ENCODE measurements around the gene DIS3L2. TPM values are rescaled to one million over a fixed set of nuclear protein-coding genes. Genes with fewer than 3 reads are reported as not detected.
"Not testable (repeated sequence)": the region's sequence is repeated elsewhere in the genome, so short reads cannot be mapped to it uniquely, and the experiment has no call there.

Gene DIS3L2
- total RNA-seq, 4 donors from 2014 or later = 12.8 to 27.3 (median 16.8) TPM

DNA sequence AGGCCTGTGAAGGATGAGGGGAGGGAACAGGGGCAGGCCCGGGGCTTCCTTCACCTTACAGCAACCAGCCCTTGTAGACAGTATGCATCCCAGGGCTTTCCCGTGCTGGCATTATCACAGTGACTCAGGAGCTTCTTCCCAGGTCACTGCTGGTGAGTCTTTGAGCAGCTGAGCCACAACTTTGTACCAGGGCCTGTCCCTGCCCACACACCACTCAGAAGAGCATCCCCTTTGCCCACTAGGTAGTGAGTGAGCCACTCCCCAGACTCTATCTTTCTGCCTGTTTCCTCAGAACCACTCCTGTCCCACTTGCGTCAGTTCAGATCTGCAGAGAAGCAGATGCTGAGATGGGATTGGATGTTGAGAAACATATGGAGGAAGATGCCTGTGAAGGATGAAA is 347.5 kb downstream of the DIS3L2 start:
- ATAC-seq (no peak), DNase-seq (no peak)
- in situ Hi-C loops (cut with MboI; ENCODE audit: low sequenced_read_pairs in 4 of 4) = loop anchor here in 1 of 4 donors (25.0 kb wide), 1 partner anchor 397 kb away; no protein-coding TSS in a partner anchor
- no peak overlapping the region for H3K27ac ChIP-seq
- H3K27me3 ChIP-seq = no peaks in the 10 kb centered on the region
- no peak overlapping the region for H3K4me3 ChIP-seq
- H3K4me1 ChIP-seq = no peaks in the 10 kb centered on the region
- no peak for TF ChIP-seq POLR2A (IDR thresholded peaks at IDR 0.05)
- TF ChIP-seq, protein P1, sequence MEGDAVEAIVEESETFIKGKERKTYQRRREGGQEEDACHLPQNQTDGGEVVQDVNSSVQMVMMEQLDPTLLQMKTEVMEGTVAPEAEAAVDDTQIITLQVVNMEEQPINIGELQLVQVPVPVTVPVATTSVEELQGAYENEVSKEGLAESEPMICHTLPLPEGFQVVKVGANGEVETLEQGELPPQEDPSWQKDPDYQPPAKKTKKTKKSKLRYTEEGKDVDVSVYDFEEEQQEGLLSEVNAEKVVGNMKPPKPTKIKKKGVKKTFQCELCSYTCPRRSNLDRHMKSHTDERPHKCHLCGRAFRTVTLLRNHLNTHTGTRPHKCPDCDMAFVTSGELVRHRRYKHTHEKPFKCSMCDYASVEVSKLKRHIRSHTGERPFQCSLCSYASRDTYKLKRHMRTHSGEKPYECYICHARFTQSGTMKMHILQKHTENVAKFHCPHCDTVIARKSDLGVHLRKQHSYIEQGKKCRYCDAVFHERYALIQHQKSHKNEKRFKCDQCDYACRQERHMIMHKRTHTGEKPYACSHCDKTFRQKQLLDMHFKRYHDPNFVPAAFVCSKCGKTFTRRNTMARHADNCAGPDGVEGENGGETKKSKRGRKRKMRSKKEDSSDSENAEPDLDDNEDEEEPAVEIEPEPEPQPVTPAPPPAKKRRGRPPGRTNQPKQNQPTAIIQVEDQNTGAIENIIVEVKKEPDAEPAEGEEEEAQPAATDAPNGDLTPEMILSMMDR (IDR thresholded peaks at IDR 0.05 in 4 of 5, conservative IDR thresholded peaks at IDR 0.05 in 1 of 5) = no peak
- intact Hi-C loops (cut with DNase I; ENCODE audit: low total_unique reads) = no loop called here
- peaks cover 0 to under 1% of the 10 kb centered on the region in 2 donors for H3K36me3 ChIP-seq
- no peaks in the 10 kb centered on the region for H3K9me3 ChIP-seq

DNA sequence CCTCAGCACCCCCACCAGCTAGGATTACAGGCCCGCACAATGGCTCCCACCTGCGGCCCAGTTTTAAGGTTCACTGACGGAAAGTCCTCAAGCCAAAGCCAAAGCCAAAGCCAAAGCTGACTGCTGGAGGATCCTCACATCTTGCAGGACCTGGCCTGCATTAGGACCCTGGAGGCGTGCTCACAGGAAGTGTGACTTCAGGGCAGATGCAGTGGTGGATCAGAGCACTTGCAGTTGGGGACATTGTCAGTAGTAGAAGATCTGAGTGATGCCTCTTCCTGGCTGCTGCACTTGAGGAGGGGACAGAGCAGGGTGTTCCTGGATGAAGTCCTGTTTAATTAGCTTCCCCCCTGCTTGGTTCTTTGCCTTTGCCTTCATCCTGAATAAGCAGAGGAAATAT is 348.1 kb downstream of the DIS3L2 start:
- Histone ChIP-seq H3K36me3 (no peaks in the 10 kb centered on the region), H3K4me1 (peaks cover 0 to 5% of the 10 kb centered on the region in 2 donors), H3K9me3 (no peaks in the 10 kb centered on the region), H3K4me3 (no peak overlapping the region), H3K27me3 (no peaks in the 10 kb centered on the region), H3K27ac (no peak overlapping the region)
- ATAC-seq (no peak), DNase-seq (no peak)
- TF ChIP-seq, protein P1 (IDR thresholded peaks at IDR 0.05 in 4 of 5, conservative IDR thresholded peaks at IDR 0.05 in 1 of 5) = no peak
- TF ChIP-seq POLR2A (IDR thresholded peaks at IDR 0.05) = no peak
- in situ Hi-C loops (cut with MboI; ENCODE audit: low sequenced_read_pairs in 4 of 4) (loop anchor here in 1 of 4 donors (25.0 kb wide), 1 partner anchor 397 kb away; no protein-coding TSS in a partner anchor), intact Hi-C loops (cut with DNase I; ENCODE audit: low total_unique reads) (no loop called here)

DNA sequence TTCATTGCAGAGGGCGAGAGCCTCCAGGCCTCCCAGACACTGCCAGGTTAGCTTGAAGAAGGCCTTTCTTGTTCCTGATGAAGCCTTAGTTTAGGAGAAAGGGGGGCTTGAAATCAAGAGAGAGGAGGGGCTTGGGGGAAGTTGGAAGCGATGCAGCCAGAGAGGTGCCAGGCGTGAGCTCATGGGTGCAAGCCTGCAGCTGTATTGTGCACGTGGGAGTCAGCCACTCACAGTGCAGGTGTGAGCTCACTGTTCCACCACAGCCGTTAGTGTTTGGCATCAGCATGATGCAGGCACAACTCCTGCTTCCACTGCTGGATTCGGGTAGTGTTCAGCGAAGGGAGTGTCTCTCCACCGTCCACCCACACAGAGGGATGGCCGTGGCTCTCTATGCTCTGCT is 348.6 kb downstream of the DIS3L2 start:
- Histone ChIP-seq H3K27me3 (no peaks in the 10 kb centered on the region), H3K36me3 (no peaks in the 10 kb centered on the region), H3K27ac (no peak overlapping the region), H3K4me3 (no peak overlapping the region), H3K4me1 (peaks cover 5 to 11% of the 10 kb centered on the region in 2 donors), H3K9me3 (no peaks in the 10 kb centered on the region)
- TF ChIP-seq, protein P1 (IDR thresholded peaks at IDR 0.05 in 4 of 5, conservative IDR thresholded peaks at IDR 0.05 in 1 of 5) = no peak
- no peak for TF ChIP-seq POLR2A (IDR thresholded peaks at IDR 0.05)
- in situ Hi-C loops (cut with MboI; ENCODE audit: low sequenced_read_pairs in 4 of 4) (loop anchor here in 2 of 4 donors (10.0 to 25.0 kb wide), 2 partner anchors 385 to 398 kb away; partner anchors contain the start of gene NPPC (in 1 of the 2)), intact Hi-C loops (cut with DNase I; ENCODE audit: low total_unique reads) (loop anchor here (10.0 kb wide), 1 partner anchor 215 kb away; the partner anchor contains the start of genes CHRND and PRSS56)
- no peak for DNase-seq
- peak in 1 of 2 donors; percentile 7 for ATAC-seq

DNA sequence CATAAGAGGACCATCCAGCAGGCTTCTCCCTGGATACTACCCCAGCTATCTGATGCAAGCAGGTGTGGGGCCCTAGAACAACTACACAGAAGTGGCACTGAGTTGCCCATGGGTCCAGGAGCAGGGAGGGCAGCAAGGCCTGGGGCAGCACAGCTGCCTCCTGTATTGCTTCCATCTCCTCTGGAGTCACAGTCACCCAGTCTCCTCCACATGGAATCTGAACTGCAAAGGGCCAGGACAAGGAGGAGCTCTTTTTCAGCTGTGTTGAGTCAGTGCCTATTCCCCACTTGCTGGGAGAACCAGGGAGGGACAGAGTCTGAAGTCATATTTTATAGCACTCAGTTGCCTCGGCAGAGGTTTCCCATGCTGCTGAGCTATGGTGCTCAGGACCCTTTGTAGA is 349.2 kb downstream of the DIS3L2 start:
- DNase-seq = no peak
- Histone ChIP-seq H3K36me3 (no peaks in the 10 kb centered on the region), H3K4me1 (peaks cover 11 to 16% of the 10 kb centered on the region in 2 donors), H3K4me3 (no peak overlapping the region), H3K27me3 (no peaks in the 10 kb centered on the region), H3K9me3 (no peaks in the 10 kb centered on the region), H3K27ac (no peak overlapping the region)
- TF ChIP-seq, protein P1 (IDR thresholded peaks at IDR 0.05 in 4 of 5, conservative IDR thresholded peaks at IDR 0.05 in 1 of 5) = no peak
- TF ChIP-seq POLR2A (IDR thresholded peaks at IDR 0.05) = no peak
- intact Hi-C loops (cut with DNase I; ENCODE audit: low total_unique reads) = loop anchor here (10.0 kb wide), 1 partner anchor 214 kb away; the partner anchor contains the start of genes CHRND and PRSS56
- in situ Hi-C loops (cut with MboI; ENCODE audit: low sequenced_read_pairs in 4 of 4) = loop anchor here in 2 of 4 donors (10.0 to 25.0 kb wide), 2 partner anchors 386 to 398 kb away; partner anchors contain the start of gene NPPC (in 1 of the 2)
- no peak for ATAC-seq

DNA sequence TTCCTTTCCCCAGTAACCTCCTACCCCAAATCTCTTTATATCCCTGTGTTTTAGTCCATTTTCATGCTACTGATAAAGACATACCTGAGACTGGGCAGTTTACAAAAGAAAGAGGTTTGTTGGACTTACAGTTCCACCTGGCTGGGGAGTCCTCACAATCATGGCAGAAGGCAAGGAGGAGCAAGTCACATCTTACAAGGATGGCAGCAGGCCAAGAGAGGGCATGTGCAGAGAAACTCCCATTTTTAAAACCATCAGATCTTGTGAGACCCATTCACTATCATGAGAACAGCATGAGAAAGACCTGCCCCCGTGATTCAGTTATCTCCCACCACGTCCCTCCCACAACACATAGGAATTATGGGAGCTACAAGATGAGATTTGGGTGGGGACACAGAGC is 352.1 kb downstream of the DIS3L2 start:
- H3K27ac ChIP-seq, H3K36me3 ChIP-seq, ATAC-seq, DNase-seq, H3K4me3 ChIP-seq, H3K9me3 ChIP-seq, H3K27me3 ChIP-seq: not testable (repeated sequence)
- in situ Hi-C loops (cut with MboI; ENCODE audit: low sequenced_read_pairs in 4 of 4) = loop anchor here in 2 of 4 donors (10.0 to 25.0 kb wide), 2 partner anchors 389 to 401 kb away; partner anchors contain the start of gene NPPC (in 1 of the 2)
- intact Hi-C loops (cut with DNase I; ENCODE audit: low total_unique reads) = loop anchor here (10.0 kb wide), 1 partner anchor 211 kb away; the partner anchor contains the start of genes CHRND and PRSS56
- peaks cover 19 to 33% of the 10 kb centered on the region in 2 donors for H3K4me1 ChIP-seq

All from gastrocnemius medialis (tissue), 4 donors.